Ascending aorta (tissue), 2 donors: ENCODE results near the gene ZNF618. TPM values are rescaled to one million over a fixed set of nuclear protein-coding genes. Genes with fewer than 3 reads are reported as not detected.

Experiments used
- DNase-seq, 2 donors: peaks; one replicate each; pipeline ENCODE4 v3.0.0-alpha.2; 2019; ENCODE audit warnings: low spot score in 2 of 2
- H3K27ac ChIP-seq, 2 donors: fragments of 200-600 bp; sonication (generic); one replicate each; pipeline ENCODE4 v1.5.1; 2016 to 2017; ENCODE audit warnings: mild to moderate bottlenecking in 1 of 2
- H3K27me3 ChIP-seq: fragments of 200-600 bp; sonication (generic); one replicate; pipeline ENCODE4 v1.5.1; 2017
- H3K36me3 ChIP-seq, 2 donors: fragments of 200-600 bp; sonication (generic); one replicate each; pipeline ENCODE4 v1.5.1; 2016
- H3K4me1 ChIP-seq, 2 donors: fragments of 200-600 bp; sonication (generic); one replicate each; pipeline ENCODE4 v1.5.1; 2016 to 2017; ENCODE audit warnings: mild to moderate bottlenecking in 1 of 2
- H3K4me3 ChIP-seq, 2 donors: fragments of 200-600 bp; sonication (generic); one replicate each; pipeline ENCODE4 v1.5.1; 2016 to 2017; ENCODE audit warnings: mild to moderate bottlenecking in 1 of 2
- H3K9me3 ChIP-seq, 2 donors: fragments of 200-600 bp; sonication (generic); one replicate each; pipeline ENCODE4 v1.5.1; 2016
- intact Hi-C: fragments of 100-400 bp; cut with DNase I; formaldehyde crosslinking; loops from one replicate; pipeline ENCODE4 v1.15.1; 2023
- total RNA-seq: library from RNA; depleted of rRNA; stranded (reverse); fragments of >200 nt; gene quantifications from one replicate; pipeline ENCODE4 v1.1.0, GENCODE V29; 2016
- TF ChIP-seq, protein P1 (sequence below), 3 experiments: fragments of 200-600 bp in 2 of 3; fragments of 450-650 bp in 1 of 3; sonication (generic) in 2 of 3; IDR thresholded peaks; one replicate each; pipeline ENCODE4 v1.5.1; 2016 to 2019; ENCODE audit warnings: antibody characterized with exemption in 3 of 3, mild to moderate bottlenecking in 1 of 3, moderate library complexity in 1 of 3

Gene ZNF618
- total RNA-seq, 1 donor from 2014 or later = 16.1 TPM

DNA sequence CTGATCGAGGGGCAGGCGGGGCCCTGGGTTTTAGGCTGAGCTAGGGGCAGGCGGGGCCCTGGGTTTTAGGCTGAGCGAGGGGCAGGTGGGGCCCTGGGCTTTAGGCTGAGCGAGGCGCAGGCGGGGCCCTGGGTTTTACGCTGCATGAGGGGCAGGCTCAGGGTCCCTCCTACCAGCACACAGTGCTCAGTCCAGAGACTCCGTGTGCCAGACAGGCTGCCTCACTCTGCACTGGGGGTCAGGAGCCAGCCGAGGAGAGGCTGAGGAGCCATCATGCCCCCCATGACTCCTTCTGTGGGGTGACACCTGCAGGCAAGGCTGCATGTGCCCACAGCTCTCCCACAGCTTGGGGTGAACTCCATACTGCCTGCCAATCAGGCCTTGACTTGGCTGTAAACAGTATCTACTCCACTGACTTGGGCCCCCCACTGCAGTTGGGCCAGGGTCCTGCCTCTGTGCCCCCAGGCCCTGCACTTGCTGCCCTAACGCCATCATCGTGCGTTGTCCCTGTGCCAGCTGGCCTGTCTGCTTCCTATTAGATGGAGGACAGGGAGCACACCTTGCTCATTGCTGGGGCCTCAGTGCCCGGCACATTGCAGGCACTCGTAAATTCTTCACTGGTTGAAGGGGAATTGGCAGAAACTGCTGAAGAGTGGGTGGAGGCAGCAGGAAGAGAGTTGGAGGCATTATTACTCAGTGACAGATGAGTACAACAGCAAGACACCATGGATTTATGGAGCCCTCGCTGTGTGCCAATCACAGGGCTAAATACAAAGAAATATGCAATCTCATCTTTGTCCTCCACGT lies 123.3 kb downstream of the ZNF618 start:
- H3K4me3 ChIP-seq = no peak overlapping the region
- H3K9me3 ChIP-seq = no peaks in the 10 kb centered on the region
- DNase-seq = peak in 1 of 2 donors; percentile 59
- peaks cover 0 to 4% of the 10 kb centered on the region in 2 donors for H3K36me3 ChIP-seq
- H3K27me3 ChIP-seq = no peaks in the 10 kb centered on the region
- peaks cover 8 to 16% of the 10 kb centered on the region in 2 donors for H3K4me1 ChIP-seq
- intact Hi-C loops = loop anchor here (10.0 kb wide), 1 partner anchor 195 kb away; no protein-coding TSS in a partner anchor
- TF ChIP-seq, protein P1, sequence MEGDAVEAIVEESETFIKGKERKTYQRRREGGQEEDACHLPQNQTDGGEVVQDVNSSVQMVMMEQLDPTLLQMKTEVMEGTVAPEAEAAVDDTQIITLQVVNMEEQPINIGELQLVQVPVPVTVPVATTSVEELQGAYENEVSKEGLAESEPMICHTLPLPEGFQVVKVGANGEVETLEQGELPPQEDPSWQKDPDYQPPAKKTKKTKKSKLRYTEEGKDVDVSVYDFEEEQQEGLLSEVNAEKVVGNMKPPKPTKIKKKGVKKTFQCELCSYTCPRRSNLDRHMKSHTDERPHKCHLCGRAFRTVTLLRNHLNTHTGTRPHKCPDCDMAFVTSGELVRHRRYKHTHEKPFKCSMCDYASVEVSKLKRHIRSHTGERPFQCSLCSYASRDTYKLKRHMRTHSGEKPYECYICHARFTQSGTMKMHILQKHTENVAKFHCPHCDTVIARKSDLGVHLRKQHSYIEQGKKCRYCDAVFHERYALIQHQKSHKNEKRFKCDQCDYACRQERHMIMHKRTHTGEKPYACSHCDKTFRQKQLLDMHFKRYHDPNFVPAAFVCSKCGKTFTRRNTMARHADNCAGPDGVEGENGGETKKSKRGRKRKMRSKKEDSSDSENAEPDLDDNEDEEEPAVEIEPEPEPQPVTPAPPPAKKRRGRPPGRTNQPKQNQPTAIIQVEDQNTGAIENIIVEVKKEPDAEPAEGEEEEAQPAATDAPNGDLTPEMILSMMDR (IDR thresholded peaks at IDR 0.05) = no peak
- H3K27ac ChIP-seq = peak overlapping the region in 1 of 2 donors; percentile 92

DNA sequence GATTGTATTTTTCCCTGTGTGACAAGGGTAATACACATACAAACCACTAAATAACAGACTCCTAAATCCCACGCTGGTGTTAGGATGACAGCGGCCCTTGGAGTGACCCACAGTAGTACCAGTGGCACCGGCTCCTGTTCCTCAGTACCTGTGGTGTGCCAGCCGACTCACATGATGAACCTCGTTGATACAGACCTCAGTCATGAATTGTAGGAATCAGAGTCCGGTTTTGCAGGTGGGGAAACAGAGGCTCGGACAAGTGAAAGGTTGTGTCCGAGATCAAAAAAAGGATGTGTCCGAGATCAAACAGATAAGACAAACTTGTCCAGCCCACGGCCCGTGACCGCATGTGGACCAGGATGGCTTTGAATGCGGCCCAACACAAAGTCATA lies 124.0 kb downstream of the ZNF618 start:
- no peak overlapping the region for H3K4me3 ChIP-seq
- TF ChIP-seq, protein P1 (IDR thresholded peaks at IDR 0.05) = no peak
- peaks cover 0 to 4% of the 10 kb centered on the region in 2 donors for H3K36me3 ChIP-seq
- H3K27ac ChIP-seq = peak overlapping the region in 1 of 2 donors; percentile 92
- no peaks in the 10 kb centered on the region for H3K9me3 ChIP-seq
- peak in 1 of 2 donors; percentile 55 for DNase-seq
- no peaks in the 10 kb centered on the region for H3K27me3 ChIP-seq
- intact Hi-C loops = no loop called here
- H3K4me1 ChIP-seq = peaks cover 6 to 17% of the 10 kb centered on the region in 2 donors

DNA sequence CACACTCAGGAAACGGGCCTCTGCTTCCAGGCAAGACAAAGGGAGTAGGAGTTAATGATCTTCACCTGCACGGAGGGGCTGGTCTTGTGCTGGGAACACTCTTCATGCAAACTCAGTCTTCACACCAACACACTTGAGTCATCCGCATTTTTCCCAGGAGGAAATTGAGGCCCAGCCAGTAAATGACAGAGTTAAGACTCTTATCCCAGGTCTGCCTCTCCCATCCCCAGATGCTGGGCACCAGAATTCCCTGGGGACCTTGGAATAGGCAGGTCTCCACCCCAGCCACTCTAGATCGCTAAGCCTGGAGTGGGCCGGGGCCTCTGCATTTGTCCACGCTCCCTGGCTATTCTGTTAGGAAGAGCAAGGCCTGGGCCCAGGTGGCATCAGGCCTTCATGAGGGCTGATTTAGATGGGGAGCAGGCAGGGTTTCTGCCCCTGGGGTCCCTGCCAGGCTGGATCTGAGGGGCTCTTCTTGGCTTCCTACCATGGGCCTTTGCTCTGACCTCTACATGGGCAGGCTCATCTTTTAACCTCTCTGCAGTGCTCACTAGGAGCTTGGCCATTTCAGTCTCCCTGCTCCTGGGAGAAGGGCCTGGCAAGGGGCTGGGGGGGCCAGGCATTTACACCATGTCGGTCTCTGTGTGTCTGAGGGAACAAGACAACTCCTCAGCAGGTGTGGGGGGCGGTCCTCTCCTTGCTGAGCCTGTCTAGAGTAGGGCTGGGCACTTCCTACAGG lies 124.7 kb downstream of the ZNF618 start:
- DNase-seq = peak in 1 of 2 donors; percentile 60

DNA sequence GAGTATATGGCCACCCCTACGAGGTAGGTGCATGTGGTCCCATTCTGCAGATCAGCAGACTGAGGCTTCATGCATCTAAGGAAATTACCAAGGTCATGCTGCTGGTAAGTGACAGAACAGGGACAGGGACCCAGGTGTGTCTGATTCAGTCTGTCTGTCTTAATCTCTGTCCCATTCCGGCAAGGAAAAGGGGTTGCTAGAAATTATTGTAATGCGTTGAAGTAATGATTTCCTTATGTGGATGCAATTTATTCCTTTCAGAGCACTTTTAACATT lies 125.2 kb downstream of the ZNF618 start:
- no peak overlapping the region for H3K4me3 ChIP-seq
- H3K4me1 ChIP-seq = peaks cover 6 to 17% of the 10 kb centered on the region in 2 donors
- intact Hi-C loops = no loop called here
- TF ChIP-seq, protein P1 (IDR thresholded peaks at IDR 0.05) = no peak
- H3K27me3 ChIP-seq = no peaks in the 10 kb centered on the region
- H3K27ac ChIP-seq = peak overlapping the region; percentile 41 to 92
- H3K36me3 ChIP-seq = peaks cover 0 to 4% of the 10 kb centered on the region in 2 donors
- H3K9me3 ChIP-seq = no peaks in the 10 kb centered on the region
- DNase-seq = no peak

More for the DNA sequence above, 124.7 kb downstream of the ZNF618 start:
- no peak overlapping the region for H3K4me3 ChIP-seq
- H3K9me3 ChIP-seq = no peaks in the 10 kb centered on the region
- H3K36me3 ChIP-seq = peaks cover 0 to 4% of the 10 kb centered on the region in 2 donors
- TF ChIP-seq, protein P1 (IDR thresholded peaks at IDR 0.05) = no peak
- peaks cover 6 to 17% of the 10 kb centered on the region in 2 donors for H3K4me1 ChIP-seq
- H3K27me3 ChIP-seq = no peaks in the 10 kb centered on the region
- intact Hi-C loops = no loop called here
- peak overlapping the region; percentile 41 to 92 for H3K27ac ChIP-seq

GRCh38 chr9:114001794-114002261 lies 125.7 kb downstream of the ZNF618 start:
- peak overlapping the region; percentile 92 to 95 for H3K27ac ChIP-seq
- intact Hi-C loops = no loop called here

More at GRCh38 chr9:114001794-114002261, 125.7 kb downstream of the ZNF618 start:
- peak in 1 of 2 donors; percentile 61 for DNase-seq
- no peaks in the 10 kb centered on the region for H3K27me3 ChIP-seq
- H3K4me1 ChIP-seq = peaks cover 6 to 17% of the 10 kb centered on the region in 2 donors
- H3K9me3 ChIP-seq = no peaks in the 10 kb centered on the region
- no peak overlapping the region for H3K4me3 ChIP-seq
- peaks cover 0 to 7% of the 10 kb centered on the region in 2 donors for H3K36me3 ChIP-seq
- TF ChIP-seq, protein P1 (IDR thresholded peaks at IDR 0.05) = no peak
